Endometrium (tissue), 2 donors: Measurements from ENCODE around the gene CR1L.
"Not testable (repeated sequence)": the region's sequence is repeated elsewhere in the genome, so short reads cannot be mapped to it uniquely, and the experiment has no call there.

ENCODE experiments used
- FAIRE-seq: peaks from 2 replicates; lab custom pipeline; 2012; peaks lifted over from hg19 to GRCh38; lab: Jason Lieb, UNC
- donor health status: control.
- donor health status: control.

The CR1L gene

DNA sequence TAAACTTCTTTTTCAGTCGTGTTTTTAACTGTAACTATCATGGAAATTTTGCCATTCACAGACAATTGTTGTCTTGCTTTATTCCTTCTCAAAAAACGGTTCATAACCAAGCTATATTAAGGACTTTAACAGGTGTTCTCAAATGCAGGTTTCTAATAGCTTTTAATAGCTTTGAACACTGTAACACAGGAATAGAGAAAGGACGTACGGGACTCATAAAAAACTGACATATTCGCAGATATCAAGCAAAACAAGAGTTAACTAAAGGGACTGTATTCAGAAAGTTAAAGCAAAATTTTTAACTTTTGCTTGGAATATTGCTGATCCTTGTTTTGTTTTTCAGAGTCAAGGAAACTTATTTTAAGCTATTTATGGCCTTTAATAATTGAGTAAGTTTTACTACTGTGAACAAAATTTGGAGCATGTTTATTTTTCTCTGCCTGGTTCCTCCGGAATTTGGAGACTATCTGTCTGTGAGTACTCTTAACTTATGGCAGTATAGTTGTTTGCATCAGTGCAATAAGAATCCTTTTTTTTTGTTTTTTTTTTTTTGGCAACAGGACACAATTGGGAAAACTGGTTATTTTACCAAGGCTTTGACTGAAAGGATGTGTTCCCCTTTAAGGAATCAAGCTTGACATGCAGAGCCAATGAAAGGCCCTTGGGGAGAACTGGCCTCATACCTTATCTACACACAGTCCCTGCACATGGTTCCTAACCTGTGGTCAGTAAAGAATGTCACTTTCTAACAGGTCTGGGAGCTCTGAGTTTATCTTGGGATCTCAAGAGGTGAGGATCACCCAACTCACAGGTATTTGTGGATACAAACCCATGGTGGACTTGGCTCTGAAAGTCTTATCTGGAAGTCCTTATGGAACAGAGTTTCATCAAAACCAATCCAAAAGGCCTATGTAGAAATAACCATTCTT lies 101.2 kb downstream of the CR1L start:
- FAIRE-seq, result no peak

DNA sequence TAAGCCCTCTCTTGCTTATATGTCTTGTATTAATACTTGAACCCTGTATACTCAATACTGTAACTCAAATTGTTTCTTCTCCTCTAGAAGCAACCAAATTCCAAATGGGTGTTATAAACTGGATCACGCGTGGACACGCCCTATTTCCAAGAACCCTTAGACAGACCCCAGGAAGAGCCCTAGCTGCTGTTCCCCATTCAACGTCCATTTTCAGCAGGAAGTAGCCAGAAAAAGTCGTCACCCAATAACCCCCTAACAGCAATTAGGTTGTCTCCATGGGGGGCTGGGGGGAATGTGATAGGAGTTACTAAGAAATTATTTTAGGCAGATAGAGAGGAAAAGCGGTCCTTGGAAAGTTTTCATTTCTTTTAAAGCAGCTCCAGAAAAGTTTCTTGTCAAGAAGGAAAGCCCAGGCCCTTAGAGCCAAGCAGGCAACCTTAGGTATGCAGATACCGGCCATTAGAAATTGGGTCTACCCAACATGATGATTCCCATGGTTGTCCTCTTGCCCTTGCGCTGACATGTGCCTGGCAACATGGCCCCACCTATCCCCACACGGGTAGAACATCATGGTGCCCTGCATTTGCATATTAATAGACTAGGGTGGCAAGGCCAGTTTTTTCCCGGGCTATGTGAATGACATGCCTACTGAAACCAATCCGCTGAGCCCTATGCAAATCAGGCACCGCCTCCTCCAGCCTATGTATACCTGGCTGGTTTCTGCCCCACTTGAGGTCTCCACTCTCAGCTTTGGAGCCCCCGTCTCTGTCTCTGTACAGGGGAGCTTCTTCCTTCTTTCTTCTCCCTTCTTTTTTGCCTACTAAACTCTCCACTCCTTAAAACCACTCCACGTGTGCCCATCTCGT lies 102.9 kb downstream of the CR1L start:
- FAIRE-seq, result no peak

DNA sequence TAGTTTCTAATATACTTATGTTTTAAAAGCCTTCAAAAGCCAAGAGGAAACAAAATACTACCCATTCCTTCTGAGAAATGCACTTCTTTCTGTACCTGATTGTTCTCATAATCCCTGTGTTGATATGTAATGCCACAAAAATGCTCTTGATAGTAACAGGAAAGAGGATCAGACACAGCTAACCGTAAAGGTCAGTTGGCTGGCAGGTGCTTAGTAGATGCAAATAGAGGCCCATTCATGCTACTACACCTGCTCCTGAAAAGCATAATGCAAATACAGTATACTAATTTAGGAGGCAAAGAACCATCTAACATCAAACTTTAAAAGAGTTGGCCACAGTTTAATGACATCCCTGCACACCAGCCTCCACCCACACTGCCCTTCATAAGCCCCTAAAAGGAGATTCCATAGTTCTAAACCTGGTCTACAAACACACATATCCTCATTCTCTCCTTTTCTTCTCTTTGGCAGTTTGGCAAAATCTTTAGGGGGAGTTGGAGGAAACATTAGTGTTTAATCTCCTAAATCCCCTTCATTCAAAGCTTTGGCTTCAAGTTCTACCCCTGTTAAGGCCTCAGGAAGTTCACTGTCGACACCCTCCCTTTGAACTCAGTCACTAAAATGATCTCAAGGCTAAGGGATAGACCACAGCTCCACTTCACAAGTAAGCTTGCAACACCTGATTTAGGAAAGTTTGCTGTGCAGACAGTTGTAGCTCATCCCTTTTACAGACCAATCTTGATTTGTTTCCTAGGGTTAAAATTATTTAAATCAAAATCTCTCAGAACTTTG lies 104.0 kb downstream of the CR1L start:
- FAIRE-seq, result no peak

DNA sequence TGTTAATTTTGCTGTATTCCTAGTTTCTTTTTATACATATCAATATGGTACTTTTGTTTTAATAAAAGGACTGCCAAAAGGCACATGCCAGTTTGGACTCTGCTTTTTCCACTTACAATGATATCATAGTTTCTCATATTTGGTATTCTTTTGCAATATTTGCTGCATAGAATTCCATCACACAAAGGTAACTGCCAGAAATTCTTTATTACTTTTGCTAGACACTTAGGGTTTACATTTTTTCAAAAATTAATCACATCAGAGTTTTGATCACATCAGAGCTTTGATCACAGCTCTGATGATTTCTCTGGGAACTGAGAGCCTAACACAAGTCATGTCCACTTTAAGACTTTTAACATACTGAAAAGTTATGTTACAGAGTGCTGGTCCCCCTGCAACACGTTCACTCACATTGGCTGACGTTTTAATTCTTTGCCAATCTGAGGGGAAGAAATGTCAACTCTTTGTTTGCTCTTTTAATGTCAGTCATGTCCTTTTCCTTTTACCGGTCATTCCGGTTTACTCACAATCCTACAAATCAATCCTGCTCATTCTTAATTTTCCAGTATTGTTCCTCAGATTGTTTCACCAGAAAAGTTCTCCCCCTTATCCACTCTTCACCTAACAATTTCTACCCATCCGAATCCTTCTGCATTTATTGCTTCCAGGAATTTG lies 105.8 kb downstream of the CR1L start:
- FAIRE-seq, result no peak

DNA sequence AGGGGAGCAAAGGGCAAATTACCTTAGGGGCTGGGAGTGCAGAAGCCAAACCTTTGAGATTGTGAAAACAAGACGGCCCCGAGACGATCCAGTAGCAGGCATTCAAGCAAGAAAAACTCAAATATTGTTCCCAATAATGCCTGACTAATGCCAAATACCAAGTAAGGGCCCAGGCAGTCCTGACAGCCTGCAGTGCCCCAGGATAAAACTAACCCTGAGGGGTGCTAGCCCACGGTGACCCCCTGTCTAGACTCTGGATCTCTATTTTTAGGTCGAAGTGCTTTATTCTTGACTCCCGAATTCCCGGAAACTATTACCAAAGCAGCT lies 106.5 kb downstream of the CR1L start:
- not testable (repeated sequence) for FAIRE-seq

DNA sequence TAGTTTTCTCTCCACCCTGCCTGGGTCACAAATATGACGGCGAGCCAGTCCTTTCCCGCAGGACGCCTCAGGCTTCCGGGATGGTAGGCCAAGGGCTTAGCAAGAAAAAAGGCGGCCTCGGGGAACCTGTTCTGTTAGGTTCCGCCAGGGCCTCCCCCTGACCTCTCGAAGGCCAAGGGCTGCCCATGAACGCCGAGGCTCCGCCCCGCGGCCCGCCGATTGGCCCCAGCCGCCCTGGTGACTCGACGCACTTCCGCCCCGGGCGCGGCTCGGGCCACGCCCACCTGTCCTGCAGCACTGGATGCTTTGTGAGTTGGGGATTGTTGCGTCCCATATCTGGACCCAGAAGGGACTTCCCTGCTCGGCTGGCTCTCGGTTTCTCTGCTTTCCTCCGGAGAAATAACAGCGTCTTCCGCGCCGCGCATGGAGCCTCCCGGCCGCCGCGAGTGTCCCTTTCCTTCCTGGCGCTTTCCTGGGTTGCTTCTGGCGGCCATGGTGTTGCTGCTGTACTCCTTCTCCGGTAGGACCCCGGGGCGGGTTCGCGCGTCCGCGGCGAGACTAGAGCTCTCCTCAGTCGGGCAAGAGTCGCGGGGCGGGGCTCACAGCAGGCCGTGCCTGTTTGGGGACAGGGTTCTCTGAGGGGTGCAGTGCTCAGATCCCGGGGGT lies 107.0 kb downstream of the CR1L start, which contains the start of gene CD46:
CD46 (plus strand) TSS at position 265 of the 666 bp plus-strand sequence; CDS start at position 424, 159 bp downstream.
- FAIRE-seq, result no peak

DNA sequence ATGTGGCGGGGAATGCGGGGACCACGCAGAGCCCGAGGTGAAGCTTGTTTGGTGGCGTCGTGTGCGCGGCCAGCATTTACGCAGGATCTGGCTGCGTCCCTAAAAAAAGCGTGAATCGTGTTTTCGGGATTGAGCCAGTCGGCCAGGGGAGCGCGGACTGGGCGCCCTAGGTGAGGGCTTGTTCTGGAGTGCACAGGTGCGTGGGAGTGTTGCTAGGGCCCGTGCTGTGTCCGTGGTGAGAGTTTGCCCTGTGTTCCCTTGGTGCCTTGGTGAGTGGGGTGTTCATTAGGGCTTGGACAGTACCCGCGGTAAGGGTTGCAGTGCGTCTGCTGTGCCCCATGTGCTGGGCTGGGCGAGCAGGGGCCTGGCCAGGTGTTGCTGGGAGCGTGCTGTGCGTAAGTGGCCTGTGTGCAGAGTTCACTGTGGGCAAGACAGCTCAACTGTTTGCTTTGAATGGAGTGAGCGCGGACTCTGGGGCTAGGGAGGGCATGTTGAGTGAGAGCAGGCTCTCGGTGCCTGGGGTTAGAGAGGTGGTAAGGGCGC lies 107.6 kb downstream of the CR1L start:
- no peak for FAIRE-seq

DNA sequence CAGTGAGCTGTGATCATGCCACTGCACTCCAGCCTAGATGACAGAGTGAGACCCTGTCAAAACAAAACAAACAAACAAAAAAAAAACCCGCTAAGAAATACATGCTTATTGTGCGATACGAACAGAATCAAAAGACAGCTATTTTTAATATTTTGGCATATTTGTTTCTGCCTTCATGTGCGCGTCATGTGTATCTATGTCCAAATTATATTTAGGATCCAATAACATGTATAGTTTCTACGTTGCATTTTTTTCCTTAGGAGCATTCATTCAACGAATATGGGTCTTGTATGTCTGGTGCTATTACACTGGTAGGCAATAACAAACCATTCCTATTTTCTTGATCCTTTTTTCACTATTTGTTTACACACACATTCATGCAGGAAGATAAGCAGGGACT lies 108.7 kb downstream of the CR1L start:
- FAIRE-seq, result no peak

DNA sequence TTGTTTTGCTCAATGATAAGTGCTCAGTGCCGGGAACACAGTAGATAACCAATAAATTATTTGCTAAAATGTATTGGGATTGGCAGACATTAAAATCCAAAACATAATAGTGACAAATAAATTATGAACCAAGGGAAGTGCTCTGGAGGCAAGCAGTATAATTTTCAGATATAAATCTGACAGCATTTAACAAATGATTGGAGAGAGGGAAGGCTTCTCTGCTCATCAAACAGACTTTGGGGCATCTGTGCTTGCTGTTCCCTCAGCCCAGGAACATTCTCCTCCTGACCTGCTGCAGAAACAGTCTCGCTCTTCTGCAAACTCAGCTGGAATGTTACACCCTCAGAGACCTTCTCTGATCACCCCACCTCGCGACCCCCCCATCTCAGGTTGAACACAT lies 109.1 kb downstream of the CR1L start:
- no peak for FAIRE-seq

DNA sequence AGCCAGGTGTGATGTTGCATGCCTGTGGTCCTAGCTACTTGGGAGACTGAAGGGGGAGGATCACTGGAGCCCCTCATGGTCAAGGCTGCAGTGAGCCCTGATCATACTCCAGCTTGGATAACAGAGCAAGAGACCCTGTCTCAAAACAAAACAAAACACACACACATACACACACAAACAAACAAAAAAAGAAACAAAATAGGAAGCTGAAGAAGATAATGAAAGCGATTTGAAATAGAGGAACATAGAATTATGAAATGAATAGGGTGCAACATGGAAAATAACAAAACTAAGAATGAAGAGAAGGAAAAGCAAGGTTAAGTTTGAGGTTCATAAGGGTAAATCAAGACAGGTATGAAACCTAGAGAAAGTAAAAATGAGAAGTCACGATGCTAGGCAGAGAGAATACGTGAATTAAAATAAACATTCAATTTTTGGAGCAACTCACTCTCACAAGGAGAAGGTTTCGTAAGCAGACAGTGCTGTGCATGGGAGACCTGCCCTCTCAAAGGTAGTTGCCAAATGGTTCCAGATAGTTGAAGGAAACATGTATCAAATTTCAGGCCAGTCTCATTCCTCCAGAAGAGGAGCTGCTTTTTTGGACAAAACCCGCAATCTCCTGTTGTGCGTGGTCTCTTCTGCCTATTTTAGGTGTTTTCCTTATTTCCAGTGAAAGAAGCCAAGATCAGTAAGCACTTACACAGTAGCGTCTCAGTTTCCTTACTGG lies 110.2 kb downstream of the CR1L start:
- FAIRE-seq, result no peak

DNA sequence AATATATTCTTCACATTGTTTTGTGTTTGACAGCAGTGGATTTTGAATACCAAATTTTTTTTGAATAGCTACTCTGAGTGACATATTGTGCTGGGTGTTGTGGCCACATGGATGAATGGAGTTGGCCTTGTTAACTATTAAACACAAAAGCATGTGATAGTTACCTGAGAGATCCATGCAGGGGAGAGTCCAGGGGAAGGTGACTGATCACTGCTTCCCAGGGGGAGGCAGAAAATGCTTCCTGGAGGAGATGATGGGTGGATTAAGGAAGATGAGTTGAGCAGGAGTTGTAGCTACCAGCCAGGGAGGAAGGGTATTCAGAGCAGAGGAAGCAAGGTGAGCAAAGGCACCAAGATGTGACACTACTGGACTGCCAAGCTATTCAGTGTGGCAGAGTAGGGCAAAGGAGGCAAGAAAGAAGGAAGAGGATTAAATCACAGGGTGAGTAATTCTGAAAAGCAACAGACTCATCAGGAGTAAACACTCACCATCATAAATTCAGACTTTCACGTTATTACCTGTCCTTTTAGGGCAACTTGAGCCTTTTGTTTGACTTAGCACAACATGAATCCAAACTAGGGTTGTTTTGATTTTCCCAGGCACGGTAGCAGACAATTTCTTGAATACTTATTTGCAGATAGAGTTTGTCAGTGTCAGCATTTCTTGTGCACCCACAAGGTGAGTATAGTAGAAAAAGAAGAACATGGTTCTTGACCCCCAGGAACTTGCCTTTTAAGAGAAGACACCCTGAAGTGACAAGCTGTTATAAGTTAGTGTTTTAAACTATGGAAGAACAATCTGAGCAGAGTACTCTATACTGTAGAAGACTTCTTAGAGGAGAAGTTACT lies 111.1 kb downstream of the CR1L start:
- no peak for FAIRE-seq

DNA sequence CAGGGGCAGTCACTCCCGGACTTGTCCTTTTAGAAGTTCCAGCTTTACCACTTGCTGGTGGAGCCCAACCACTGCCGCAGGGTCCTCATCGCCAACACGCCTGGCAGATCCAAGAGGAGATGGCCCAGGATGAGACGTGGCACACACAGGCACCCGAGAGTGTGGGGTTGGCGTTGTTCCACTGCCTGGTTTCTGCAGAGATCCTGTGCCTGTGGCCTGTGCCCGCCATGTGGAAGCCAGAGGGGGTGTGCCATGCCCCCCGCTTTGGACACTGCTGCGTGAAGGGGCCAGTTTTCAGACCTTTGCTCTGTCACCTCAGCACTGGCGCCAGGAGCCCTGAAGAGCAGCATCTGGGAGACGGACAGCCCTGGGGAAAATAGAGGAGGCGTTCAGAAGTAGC lies 117.7 kb downstream of the CR1L start:
- FAIRE-seq, result no peak

DNA sequence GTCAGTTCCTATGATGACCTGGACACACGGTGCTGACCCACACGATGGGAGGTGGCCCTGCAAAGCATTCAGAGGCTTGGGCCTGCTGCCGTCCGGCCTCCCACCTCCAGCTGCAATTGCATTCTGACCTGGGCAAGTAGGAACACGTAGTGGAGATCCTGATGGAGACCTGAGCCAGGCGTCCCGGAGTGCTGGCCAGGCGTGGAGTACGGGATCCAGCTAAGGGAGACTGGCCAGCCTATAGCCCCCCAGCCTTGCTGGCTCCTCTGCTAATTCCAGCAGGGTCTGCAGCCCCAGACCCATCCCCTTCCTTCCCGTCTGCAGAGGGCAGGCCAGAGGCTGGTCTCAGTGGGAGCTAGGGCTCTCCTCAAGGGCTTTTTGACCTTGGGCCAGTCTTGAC lies 118.2 kb downstream of the CR1L start:
- no peak for FAIRE-seq

DNA sequence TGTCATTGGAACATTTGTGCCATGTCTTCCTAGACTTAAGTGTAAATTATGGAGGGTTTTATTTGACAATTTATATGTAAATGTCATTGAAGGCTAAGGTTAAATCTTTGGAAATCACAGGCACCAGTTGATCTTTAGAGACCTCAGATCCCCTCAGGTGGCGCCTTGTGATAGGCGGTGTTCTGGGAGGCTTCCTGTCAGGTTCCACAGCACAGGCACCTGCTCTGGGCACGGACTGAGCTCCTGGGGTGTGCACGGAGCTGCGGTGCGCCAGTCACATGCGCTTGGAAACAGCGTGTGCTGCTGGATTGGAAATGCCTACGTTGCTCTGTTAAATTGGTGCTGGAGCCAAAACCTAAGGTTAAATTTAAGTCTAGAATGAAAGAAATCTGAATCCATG lies 119.0 kb downstream of the CR1L start:
- FAIRE-seq, result no peak

DNA sequence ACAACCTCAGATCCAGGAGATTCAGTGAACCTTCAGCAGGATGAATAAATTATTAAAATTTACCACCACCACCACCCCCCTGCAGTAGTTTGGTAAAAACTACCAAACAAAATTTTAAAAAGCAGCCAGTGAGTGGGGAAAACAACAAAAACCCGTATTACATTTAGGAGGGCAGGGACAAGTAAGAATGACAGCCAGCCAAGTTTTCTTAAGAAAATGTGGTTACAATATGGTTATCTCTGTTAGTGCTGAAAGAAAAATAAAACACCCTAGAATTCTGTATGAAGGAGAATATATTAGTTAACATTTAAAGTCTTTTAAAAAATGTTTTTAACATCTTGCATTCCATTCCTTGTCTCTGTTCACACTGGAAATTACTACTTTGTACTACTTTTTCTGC lies 121.6 kb downstream of the CR1L start:
- FAIRE-seq, result no peak

DNA sequence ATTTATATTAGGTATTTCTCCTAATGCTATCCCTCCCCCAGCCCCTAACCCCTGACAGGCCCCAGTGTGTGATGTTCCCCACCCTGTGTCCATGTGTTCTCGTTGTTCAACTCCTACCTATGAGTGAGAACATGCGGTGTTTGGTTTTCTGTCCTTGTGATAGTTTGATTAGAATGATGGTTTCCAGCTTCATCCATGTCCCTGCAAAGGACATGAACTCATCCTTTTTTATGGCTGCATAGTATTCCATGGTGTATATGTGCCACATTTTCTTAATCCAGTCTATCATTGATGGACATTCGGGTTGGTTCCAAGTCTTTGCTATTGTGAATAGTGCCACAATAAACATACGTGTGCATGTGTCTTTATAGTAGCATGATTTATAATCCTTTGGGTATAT lies 125.6 kb downstream of the CR1L start:
- not testable (repeated sequence) for FAIRE-seq
